Upper lobe of right lung (tissue), 1 donor: ENCODE measurements around the gene CCDC107. TPM values are rescaled to one million over a fixed set of nuclear protein-coding genes. Genes with fewer than 3 reads are reported as not detected.

Experiments used
- ATAC-seq: fragments of 200-7000 bp; cut with Tn5 transposase; one replicate; pipeline ENCODE4 v1.9.1; 2020; ENCODE audit warnings: mild to moderate bottlenecking, moderate library complexity
- DNase-seq: peaks from one replicate; pipeline ENCODE4 v3.0.0-alpha.2; 2020
- H3K27ac ChIP-seq: fragments of 200-600 bp; one replicate; pipeline ENCODE4 v1.8.0; 2022
- H3K27me3 ChIP-seq: fragments of 200-600 bp; one replicate; pipeline ENCODE4 v1.8.0; 2022; ENCODE audit warnings: mild to moderate bottlenecking
- H3K36me3 ChIP-seq: fragments of 200-600 bp; one replicate; pipeline ENCODE4 v1.8.0; 2022
- H3K4me1 ChIP-seq: fragments of 200-600 bp; one replicate; pipeline ENCODE4 v1.8.0; 2022
- H3K4me3 ChIP-seq: fragments of 200-600 bp; one replicate; pipeline ENCODE4 v1.8.0; 2022; ENCODE audit warnings: mild to moderate bottlenecking
- H3K9me3 ChIP-seq: fragments of 200-600 bp; one replicate; pipeline ENCODE4 v1.8.0; 2022
- intact Hi-C: fragments of 100-400 bp; cut with DNase I; formaldehyde crosslinking; loops from one replicate; pipeline ENCODE4 v1.11.0; 2022
- total RNA-seq: library from RNA; stranded (reverse); fragmentation: NEBNext Ultra II Directional; extraction: Animal tissue kit (Norgen Biotek cat#: 25700); gene quantifications from one replicate; pipeline ENCODE4 v1.2.1, GENCODE V29; 2021
- TF ChIP-seq, protein P1 (sequence below): fragments of 200-600 bp; IDR thresholded peaks from one replicate; pipeline ENCODE4 v1.8.0; 2022; ENCODE audit warnings: antibody characterized with exemption
- donor health status: DM: no; HTN: yes; CAD: no; lungs with severe emphysema.

CCDC107 gene
- total RNA-seq, 1 donor from 2014 or later, result 31.1 TPM

GRCh38 chr9:35650341-35651158 lies 7.5 kb upstream of the CCDC107 start, which contains the start of gene SIT1:
TSS of gene SIT1 (minus strand) at chr9:35650931. CDS start at chr9:35650853, 78 bp downstream.
- Histone ChIP-seq H3K27me3 (no peaks in the 10 kb centered on the region), H3K4me1 (peaks cover 21% of the 10 kb centered on the region), H3K4me3 (peak within 1 kb of the TSS; percentile 32), H3K27ac (peak within 1 kb of the TSS; percentile 48), H3K36me3 (no peaks in the 10 kb centered on the region), H3K9me3 (no peaks in the 10 kb centered on the region)
- DNase-seq, result no peak
- TF ChIP-seq, protein P1, sequence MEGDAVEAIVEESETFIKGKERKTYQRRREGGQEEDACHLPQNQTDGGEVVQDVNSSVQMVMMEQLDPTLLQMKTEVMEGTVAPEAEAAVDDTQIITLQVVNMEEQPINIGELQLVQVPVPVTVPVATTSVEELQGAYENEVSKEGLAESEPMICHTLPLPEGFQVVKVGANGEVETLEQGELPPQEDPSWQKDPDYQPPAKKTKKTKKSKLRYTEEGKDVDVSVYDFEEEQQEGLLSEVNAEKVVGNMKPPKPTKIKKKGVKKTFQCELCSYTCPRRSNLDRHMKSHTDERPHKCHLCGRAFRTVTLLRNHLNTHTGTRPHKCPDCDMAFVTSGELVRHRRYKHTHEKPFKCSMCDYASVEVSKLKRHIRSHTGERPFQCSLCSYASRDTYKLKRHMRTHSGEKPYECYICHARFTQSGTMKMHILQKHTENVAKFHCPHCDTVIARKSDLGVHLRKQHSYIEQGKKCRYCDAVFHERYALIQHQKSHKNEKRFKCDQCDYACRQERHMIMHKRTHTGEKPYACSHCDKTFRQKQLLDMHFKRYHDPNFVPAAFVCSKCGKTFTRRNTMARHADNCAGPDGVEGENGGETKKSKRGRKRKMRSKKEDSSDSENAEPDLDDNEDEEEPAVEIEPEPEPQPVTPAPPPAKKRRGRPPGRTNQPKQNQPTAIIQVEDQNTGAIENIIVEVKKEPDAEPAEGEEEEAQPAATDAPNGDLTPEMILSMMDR, result no peak
- intact Hi-C loops, result no loop called here
- no peak for ATAC-seq

DNA sequence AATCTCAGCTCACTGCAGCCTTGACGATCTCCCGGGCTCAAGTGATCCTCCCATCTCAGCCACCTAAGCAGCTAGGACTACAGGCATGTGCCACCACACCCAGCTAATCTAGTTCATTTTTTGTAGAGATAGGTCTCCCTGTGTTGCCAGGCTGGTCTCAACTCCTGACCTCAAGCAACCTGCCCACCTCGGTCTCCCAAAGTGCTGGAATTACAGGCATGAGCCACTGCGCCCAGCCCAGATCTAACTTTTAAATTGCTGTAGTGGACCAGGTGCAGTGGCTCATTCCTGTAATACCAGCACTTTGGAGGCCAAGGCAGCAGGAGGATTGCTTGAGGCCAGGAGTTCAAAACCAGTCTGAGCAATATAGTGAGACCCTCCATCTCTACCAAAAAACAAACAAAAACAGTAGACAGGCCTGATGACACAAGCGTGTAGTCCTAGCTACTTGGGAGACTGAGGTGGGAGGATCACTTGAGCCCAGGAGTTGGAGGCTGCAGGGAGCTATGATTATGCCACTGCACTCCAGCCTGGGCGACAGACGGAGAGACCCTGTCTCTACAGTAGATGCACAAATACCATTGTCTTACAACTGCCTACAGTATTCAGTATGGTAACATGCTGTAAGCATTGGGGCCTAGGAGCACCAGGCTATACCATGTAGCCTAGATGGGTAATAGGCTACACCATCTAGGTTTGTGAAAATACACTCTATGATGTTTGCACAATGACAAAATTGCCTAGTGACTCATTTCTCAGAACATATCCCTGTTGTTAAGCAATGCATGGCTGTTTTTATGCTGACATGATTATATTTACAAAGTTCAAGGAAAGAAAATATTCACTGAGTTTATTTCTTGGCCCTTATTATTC lies 5.9 kb upstream of the CCDC107 start:
- Histone ChIP-seq H3K27me3 (no peaks in the 10 kb centered on the region), H3K4me1 (peaks cover 22% of the 10 kb centered on the region), H3K27ac (peak overlapping the region; percentile 48), H3K36me3 (no peaks in the 10 kb centered on the region), H3K9me3 (no peaks in the 10 kb centered on the region), H3K4me3 (no peak overlapping the region)
- ATAC-seq, result peak; percentile 62
- TF ChIP-seq, protein P1, result no peak
- intact Hi-C loops, result no loop called here
- no peak for DNase-seq

- no peak overlapping the region for H3K4me3 ChIP-seq
- TF ChIP-seq, protein P1, result no peak
- H3K27me3 ChIP-seq, result no peaks in the 10 kb centered on the region
- DNase-seq, result peak; percentile 75
- peak; percentile 3 for ATAC-seq
- intact Hi-C loops, result no loop called here
- peaks cover 23% of the 10 kb centered on the region for H3K4me1 ChIP-seq
- H3K9me3 ChIP-seq, result no peaks in the 10 kb centered on the region
- H3K36me3 ChIP-seq, result no peaks in the 10 kb centered on the region
- peak overlapping the region; percentile 48 for H3K27ac ChIP-seq
These were observed 5.3 kb upstream of the CCDC107 start for GRCh38 chr9:35652829-35653209.

DNA sequence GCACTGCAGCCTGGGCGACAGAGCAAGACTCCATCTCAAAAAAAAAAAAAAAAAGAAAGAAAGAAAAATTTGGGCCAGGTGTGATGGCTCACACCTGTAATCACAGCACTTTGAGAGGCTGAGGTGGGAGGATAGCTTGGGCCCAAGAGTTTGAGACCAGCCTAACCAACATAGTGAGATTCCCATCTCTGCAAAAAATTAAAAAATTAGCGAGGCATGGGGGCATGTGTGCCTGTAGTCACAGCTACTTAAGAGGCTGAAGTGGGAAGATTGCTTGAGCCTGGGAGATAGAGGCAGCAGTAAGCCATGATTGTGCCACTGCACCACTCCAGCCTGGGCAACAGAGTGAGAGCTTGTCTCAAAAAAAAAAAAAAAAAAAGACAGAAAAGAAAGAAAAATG lies 4.5 kb upstream of the CCDC107 start:
- no peaks in the 10 kb centered on the region for H3K9me3 ChIP-seq
- H3K4me3 ChIP-seq, result no peak overlapping the region
- no peaks in the 10 kb centered on the region for H3K27me3 ChIP-seq
- intact Hi-C loops, result no loop called here
- ATAC-seq (no peak), DNase-seq (no peak)
- H3K4me1 ChIP-seq, result peaks cover 23% of the 10 kb centered on the region
- no peaks in the 10 kb centered on the region for H3K36me3 ChIP-seq
- H3K27ac ChIP-seq, result peak overlapping the region; percentile 48
- TF ChIP-seq, protein P1, result no peak

DNA sequence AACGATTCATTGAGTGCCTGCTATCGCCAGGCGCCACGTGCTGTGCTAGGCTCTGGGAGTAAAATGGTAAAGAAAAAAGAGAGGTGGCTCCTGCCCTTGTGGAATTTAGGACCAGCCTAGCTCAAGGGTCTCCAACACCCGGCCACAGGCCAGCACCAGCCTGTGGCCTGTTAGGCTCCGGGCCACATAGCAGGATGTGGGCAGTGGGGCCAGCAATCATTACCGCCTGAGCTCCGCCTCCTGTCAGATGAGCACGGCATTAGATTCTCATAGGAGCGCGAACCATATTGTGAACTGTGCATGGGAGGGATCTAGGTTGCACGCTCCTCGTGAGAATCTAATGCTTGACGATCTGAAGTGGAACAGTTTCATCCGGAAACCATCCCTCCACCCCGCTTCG lies 1.7 kb upstream of the CCDC107 start:
- Histone ChIP-seq H3K9me3 (no peaks in the 10 kb centered on the region), H3K27me3 (no peaks in the 10 kb centered on the region), H3K27ac (peak overlapping the region; percentile 99), H3K36me3 (peaks cover 3% of the 10 kb centered on the region), H3K4me1 (peaks cover 26% of the 10 kb centered on the region), H3K4me3 (no peak overlapping the region)
- ATAC-seq, result no peak
- no peak for DNase-seq
- TF ChIP-seq, protein P1, result no peak
- intact Hi-C loops, result no loop called here
